OCI-LY1 (cell line): Measurements from ENCODE around the gene UBAC1.

Experiments used
- H2AFZ ChIP-seq: fragments of 200-600 bp; sonication (generic), shearing (Covaris generic); 2 replicates; pipeline ENCODE4 v1.6.0; 2014; ENCODE audit warnings: antibody characterized with exemption, mild to moderate bottlenecking, low read length
- H3F3A ChIP-seq: fragments of 200-600 bp; sonication (generic), shearing (Covaris generic); 2 replicates; pipeline ENCODE4 v1.6.0; 2014; ENCODE audit warnings: mild to moderate bottlenecking, antibody characterized with exemption, low read length, moderate library complexity; ENCODE audit not compliant: insufficient read depth
- H3K27ac ChIP-seq: fragments of 200-600 bp; sonication (generic); 2 replicates; pipeline ENCODE4 v1.5.1; 2014; ENCODE audit warnings: low read length, mixed run types, mild to moderate bottlenecking, low read depth; ENCODE audit not compliant: poor library complexity, severe bottlenecking
- H3K27me3 ChIP-seq: fragments of 200-600 bp; sonication (generic); 2 replicates; pipeline ENCODE4 v1.6.0; 2014; ENCODE audit warnings: antibody characterized with exemption, mild to moderate bottlenecking, low read length, moderate library complexity; ENCODE audit not compliant: insufficient read depth
- H3K36me3 ChIP-seq: fragments of 200-600 bp; sonication (generic); 2 replicates; pipeline ENCODE4 v1.6.1; 2014; ENCODE audit warnings: mild to moderate bottlenecking, antibody characterized with exemption, low read length, moderate library complexity, mixed read lengths; ENCODE audit not compliant: insufficient read depth
- H3K4me1 ChIP-seq: fragments of 200-600 bp; sonication (generic); 2 replicates; pipeline ENCODE4 v1.5.1; 2014; ENCODE audit warnings: mild to moderate bottlenecking, low read length, moderate library complexity; ENCODE audit not compliant: insufficient read depth, severe bottlenecking
- H3K4me2 ChIP-seq: fragments of 200-600 bp; sonication (generic), shearing (Covaris generic); 2 replicates; pipeline ENCODE4 v1.6.1; 2014; ENCODE audit warnings: low read length
- H3K4me3 ChIP-seq: fragments of 200-600 bp; sonication (generic); 2 replicates; pipeline ENCODE4 v1.5.1; 2014; ENCODE audit warnings: low read length, low read depth, mild to moderate bottlenecking, mixed read lengths; ENCODE audit not compliant: poor library complexity, severe bottlenecking
- H3K79me2 ChIP-seq: fragments of 200-600 bp; shearing (Covaris generic); 2 replicates; pipeline ENCODE4 v1.6.1; 2016; ENCODE audit warnings: mixed run types, low read length, mixed read lengths; ENCODE audit not compliant: insufficient read depth
- H3K9ac ChIP-seq: fragments of 200-600 bp; sonication (generic), shearing (Covaris generic); 2 replicates; pipeline ENCODE4 v1.6.1; 2014; ENCODE audit warnings: mild to moderate bottlenecking, low read length, mixed read lengths
- H3K9me2 ChIP-seq: fragments of 200-600 bp; sonication (generic), shearing (Covaris generic); 2 replicates; pipeline ENCODE4 v1.6.1; 2014; ENCODE audit warnings: low read depth, mild to moderate bottlenecking, low read length, mixed read lengths
- H3K9me3 ChIP-seq: fragments of 200-600 bp; shearing (Covaris generic); 2 replicates; pipeline ENCODE4 v1.6.1; 2014; ENCODE audit warnings: low read length, mixed read lengths
- H4K20me1 ChIP-seq: fragments of 200-600 bp; sonication (generic), shearing (Covaris generic); 2 replicates; pipeline ENCODE4 v1.6.0; 2016; ENCODE audit warnings: mild to moderate bottlenecking, low read length; ENCODE audit not compliant: insufficient read depth
- CTCF ChIP-seq: fragments of 200-600 bp; sonication (generic), shearing (Covaris generic); IDR thresholded peaks from 2 replicates; pipeline ENCODE4 v1.5.1; 2017; ENCODE audit warnings: mild to moderate bottlenecking, antibody characterized with exemption, low read length, moderate library complexity, mixed read lengths
- EZH2 ChIP-seq: fragments of 200-600 bp; sonication (generic), shearing (Covaris generic); IDR thresholded peaks from 2 replicates; pipeline ENCODE4 v1.8.0; 2017; ENCODE audit warnings: borderline replicate concordance, mixed run types, mild to moderate bottlenecking, antibody characterized with exemption, low read length, moderate library complexity, mixed read lengths

UBAC1 gene

GRCh38 chr9:135910757-135911156, 50.4 kb downstream of the UBAC1 start:
- no peak overlapping the region for H3K9ac ChIP-seq
- no peaks in the 10 kb centered on the region for H3K9me2 ChIP-seq
- H3K4me1 ChIP-seq: peaks cover 23% of the 10 kb centered on the region
- H3K4me2 ChIP-seq: no peak overlapping the region
- peaks cover 21% of the 10 kb centered on the region for H3K9me3 ChIP-seq
- no peaks in the 10 kb centered on the region; the same call in 1 of the 2 replicates for H3F3A ChIP-seq
- no peak overlapping the region for H2AFZ ChIP-seq
- H3K4me3 ChIP-seq: no peak overlapping the region
- H3K27me3 ChIP-seq: no peaks in the 10 kb centered on the region
- H3K36me3 ChIP-seq: peaks cover 70% of the 10 kb centered on the region
- no peaks in the 10 kb centered on the region for H4K20me1 ChIP-seq
- H3K27ac ChIP-seq: no peak overlapping the region
- no peak for TF ChIP-seq CTCF
- no peak for TF ChIP-seq EZH2
- 0 out of 2 replicates have a peak, but pooled peaks cover 2% of the 10 kb centered on the region for H3K79me2 ChIP-seq

- no peak overlapping the region for H3K4me2 ChIP-seq
- H3K9me2 ChIP-seq: no peaks in the 10 kb centered on the region
- H3K27ac ChIP-seq: no peak overlapping the region
- no peaks in the 10 kb centered on the region for H4K20me1 ChIP-seq
- H3K4me1 ChIP-seq: peaks cover 29% of the 10 kb centered on the region
- H3F3A ChIP-seq: no peaks in the 10 kb centered on the region; the same call in 1 of the 2 replicates
- H3K36me3 ChIP-seq: peaks cover 69% of the 10 kb centered on the region
- H3K4me3 ChIP-seq: no peak overlapping the region
- no peaks in the 10 kb centered on the region for H3K27me3 ChIP-seq
- H3K9me3 ChIP-seq: peaks cover 15% of the 10 kb centered on the region
- H3K79me2 ChIP-seq: 0 out of 2 replicates have a peak, but pooled peaks cover 2% of the 10 kb centered on the region
- no peak overlapping the region for H2AFZ ChIP-seq
- H3K9ac ChIP-seq: no peak overlapping the region
- no peak for TF ChIP-seq CTCF
- no peak for TF ChIP-seq EZH2
These were observed 51.0 kb downstream of the UBAC1 start for GRCh38 chr9:135910216-135910615.

- Histone ChIP-seq H3K27me3 (no peaks in the 10 kb centered on the region), H3K9ac (no peak overlapping the region)
These were observed 51.8 kb downstream of the UBAC1 start for GRCh38 chr9:135909371-135909770.

More at GRCh38 chr9:135909371-135909770, 51.8 kb downstream of the UBAC1 start:
- H3K36me3 ChIP-seq: peaks cover 67% of the 10 kb centered on the region
- no peak overlapping the region for H3K27ac ChIP-seq
- H3K4me3 ChIP-seq: no peak overlapping the region
- H3K4me1 ChIP-seq: peaks cover 33% of the 10 kb centered on the region
- H3K9me2 ChIP-seq: no peaks in the 10 kb centered on the region
- 0 out of 2 replicates have a peak, but pooled peaks cover 2% of the 10 kb centered on the region for H3K79me2 ChIP-seq
- no peak overlapping the region; the same call in 1 of the 2 replicates for H3K4me2 ChIP-seq
- no peaks in the 10 kb centered on the region for H4K20me1 ChIP-seq
- H3K9me3 ChIP-seq: peaks cover 7% of the 10 kb centered on the region
- TF ChIP-seq CTCF: no peak
- TF ChIP-seq EZH2: no peak
- no peaks in the 10 kb centered on the region; the same call in 1 of the 2 replicates for H3F3A ChIP-seq
- H2AFZ ChIP-seq: no peak overlapping the region
